GM18498 (cell line): ENCODE data around the gene BOD1L1.
"Not testable (repeated sequence)": the region's sequence is repeated elsewhere in the genome, so short reads cannot be mapped to it uniquely, and the experiment has no call there.

Experiments used
- ATAC-seq: cut with Tn5 transposase; IDR thresholded peaks from one replicate; pipeline ENCODE4 v1.9.1; 2021; ENCODE audit warnings: mild to moderate bottlenecking, moderate library complexity; ENCODE audit not compliant: unreplicated experiment

The BOD1L1 gene

GRCh38 chr4:13560111-13560510 lies 67.4 kb downstream of the BOD1L1 start:
- not testable (repeated sequence) for ATAC-seq

DNA sequence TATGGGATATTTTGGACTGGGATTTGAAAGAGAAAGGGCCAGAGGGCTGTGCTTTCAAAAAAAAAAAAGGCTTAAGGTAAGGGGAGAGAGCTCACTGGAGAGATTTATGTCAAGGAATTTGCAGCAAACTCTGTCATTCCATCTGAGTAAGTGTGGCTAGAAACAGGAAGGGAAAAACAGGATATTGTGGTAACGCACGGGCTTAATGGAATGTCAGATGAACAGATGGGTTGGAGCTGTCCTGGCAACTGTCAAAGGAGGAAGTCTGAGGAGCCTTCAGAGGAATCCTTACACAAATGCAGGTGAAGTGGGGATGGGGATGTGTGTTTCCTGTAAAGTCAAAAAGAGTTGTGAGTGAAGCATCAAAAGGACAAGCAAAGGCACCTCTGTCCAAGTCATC lies 68.1 kb downstream of the BOD1L1 start:
- no peak for ATAC-seq

GRCh38 chr4:13558881-13559280 lies 68.6 kb downstream of the BOD1L1 start:
- no peak for ATAC-seq

- no peak for ATAC-seq
These were observed 72.2 kb downstream of the BOD1L1 start for GRCh38 chr4:13555325-13555724.

- no peak for ATAC-seq
These were observed 74.4 kb downstream of the BOD1L1 start for GRCh38 chr4:13553081-13553480.

GRCh38 chr4:13548984-13549546 lies 78.5 kb downstream of the BOD1L1 start:
- peak; percentile 77 for ATAC-seq

- no peak for ATAC-seq
These were observed 79.2 kb downstream of the BOD1L1 start for GRCh38 chr4:13548059-13548983.

DNA sequence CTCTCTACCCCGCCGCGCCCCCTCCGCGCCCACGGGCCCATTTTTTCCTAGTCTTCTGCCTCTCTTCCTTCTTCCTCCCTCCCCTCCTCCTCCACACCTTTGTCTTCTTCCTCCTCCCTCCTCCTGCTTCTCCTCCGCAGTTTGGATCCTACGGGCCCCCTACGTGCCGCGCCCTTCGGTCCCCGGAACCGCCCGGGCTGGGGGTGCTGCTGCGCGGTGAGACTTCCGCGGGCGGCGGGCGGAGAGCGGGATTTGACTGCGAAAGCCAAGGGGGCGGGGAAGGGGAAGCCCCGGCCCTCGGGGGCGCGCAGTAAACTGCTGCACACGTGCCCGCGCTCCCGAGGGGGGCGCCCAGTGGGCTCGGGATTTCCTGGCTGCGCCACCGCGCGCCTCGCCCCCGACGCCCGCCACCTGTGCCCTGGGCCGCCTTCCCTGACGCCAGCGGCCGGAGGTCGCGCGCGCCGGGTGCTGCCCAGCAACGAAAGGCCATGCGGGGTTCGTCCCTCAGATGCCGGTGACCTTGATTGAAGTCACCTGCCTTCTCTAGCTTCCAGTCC lies 80.0 kb downstream of the BOD1L1 start:
- ATAC-seq = no peak

- ATAC-seq = no peak
These were observed 80.5 kb downstream of the BOD1L1 start for GRCh38 chr4:13546941-13547484.

DNA sequence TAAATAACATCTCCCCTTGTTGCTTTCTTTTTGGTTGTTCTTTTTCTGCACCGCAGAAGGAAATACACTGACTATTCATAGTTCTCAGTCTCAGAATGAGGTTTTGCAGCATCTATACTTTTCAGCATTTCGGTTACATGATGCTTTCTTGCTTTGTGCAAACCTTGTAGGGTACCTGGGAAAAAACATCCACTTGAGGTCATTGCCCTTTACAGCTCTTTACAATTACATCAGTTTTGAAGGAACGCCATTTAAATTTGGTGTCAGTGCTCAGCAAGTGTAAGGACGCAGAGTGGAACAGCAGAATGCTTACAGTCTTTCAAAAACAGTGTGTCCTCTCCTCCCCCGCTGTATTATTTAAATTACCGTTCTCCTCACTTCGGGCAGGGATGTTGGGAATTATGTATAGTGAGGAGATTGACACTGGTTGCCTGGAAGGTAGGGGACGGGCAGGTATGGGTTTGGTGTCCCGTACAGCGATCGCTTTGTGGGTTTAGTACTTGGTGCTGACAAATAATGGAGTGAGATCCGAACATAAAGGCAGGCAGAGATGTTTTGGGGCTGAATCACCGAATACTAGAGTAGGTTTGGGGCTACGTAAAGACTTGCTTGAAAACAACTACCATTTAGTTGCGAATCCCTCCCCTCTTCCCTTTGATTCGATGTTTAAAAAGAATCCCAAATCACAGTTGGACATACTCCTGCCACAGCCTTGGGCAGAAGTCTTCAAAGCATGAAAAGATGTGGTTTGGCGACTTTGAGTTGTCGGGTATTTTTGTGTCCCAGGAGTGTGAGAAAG lies 81.2 kb downstream of the BOD1L1 start:
- no peak for ATAC-seq

DNA sequence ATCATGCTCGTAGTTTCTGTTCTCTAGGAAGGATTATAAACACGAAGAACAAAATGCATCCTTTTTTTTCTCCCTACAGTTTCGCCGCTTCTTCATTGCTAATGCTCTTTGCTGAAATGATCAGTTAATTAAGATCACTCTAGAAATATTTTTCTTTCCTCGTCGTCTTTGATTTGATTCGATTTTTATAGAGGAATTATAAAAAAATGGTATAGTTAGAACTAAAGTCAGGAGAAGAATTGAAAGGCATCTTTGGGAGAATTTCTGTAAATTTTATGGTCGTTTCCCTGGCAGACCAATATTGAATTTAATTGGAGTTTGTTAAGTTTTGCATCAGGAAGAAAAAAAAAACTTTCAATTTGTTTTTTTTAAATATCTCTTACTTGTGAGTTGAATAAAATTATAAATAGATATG lies 82.1 kb downstream of the BOD1L1 start:
- ATAC-seq = no peak

DNA sequence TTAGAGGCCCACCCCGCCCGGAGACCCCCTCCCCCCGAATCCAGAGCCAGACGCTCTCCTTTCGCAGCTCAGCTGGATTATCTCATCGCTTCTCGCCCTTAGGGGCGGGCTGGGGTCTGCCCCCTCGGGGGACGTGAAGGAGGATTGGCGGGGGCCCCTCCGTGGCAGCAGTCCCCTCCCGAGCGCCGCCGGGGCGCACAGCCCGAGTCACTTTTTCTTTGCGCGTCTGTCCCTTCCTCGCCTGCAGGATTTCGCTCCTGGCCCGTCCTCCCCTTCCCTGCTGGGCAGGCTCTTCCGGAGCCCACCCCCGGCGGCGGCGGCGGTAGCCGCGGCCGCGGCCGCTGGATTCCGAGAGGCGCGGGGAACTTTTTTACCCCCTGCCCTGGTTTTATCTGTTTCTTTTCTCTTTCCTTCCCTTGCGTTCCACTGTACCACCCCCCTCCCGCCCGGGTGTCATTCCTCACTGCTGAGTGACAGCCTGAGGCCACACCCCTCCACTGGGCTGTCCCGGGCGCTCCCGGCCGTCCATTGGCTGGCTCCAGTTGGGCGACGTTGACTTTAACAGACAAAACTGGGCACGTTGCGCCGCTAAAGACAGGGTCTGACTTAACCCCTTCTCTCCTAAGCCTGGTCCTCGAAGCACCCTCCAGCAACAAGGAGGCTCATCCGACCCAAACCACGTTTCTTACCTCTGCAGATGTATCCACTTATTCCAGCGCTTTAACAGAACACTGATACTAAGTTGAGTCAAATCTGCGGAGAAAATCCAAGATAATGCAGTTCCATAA lies 82.7 kb downstream of the BOD1L1 start:
- peak; percentile 54 for ATAC-seq

DNA sequence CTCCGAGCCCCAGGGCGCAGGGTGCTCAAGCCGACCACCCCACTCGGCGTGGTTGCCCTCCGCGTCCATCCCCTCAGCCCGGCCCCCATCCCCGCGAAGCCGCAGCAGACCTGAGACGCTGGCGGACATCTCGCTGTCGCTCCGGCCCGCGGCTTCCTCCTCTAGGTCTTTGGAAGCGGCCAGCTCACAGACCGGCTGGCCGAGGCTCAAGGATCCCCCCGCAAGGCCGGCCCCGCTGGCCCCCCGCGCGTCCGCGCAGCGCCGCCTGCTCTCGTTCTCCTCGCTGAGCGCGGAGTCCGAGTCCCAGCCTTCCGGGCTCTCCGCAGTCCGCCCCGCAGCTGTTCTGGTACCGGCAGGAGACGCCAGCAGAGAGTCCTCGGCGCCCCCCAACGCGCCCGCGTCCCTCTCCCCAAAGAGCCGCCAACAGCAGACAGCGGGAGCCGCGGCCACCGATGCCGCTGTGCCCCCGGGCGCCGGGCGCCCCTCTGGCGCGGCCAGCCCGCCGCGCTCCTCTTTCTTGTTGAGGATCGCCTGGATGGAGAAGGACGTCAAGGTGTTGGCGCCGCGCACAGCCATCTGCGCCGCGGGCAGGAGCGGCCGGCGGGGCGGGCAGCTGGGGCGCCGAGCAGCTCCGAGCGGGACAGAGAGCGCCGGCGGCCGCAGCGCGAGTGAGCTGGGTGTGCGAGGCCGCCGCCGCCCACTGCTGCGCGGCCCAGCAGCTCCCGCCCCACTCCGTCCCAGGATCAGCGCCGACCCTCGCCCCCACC lies 83.5 kb downstream of the BOD1L1 start, which contains the start of gene NKX3-2:
NKX3-2 (minus strand) TSS at position 670 of the 767 bp plus-strand sequence; CDS start at position 576, 94 bp downstream.
- no peak for ATAC-seq

GRCh38 chr4:13543032-13543838 lies 84.3 kb downstream of the BOD1L1 start:
- no peak for ATAC-seq

DNA sequence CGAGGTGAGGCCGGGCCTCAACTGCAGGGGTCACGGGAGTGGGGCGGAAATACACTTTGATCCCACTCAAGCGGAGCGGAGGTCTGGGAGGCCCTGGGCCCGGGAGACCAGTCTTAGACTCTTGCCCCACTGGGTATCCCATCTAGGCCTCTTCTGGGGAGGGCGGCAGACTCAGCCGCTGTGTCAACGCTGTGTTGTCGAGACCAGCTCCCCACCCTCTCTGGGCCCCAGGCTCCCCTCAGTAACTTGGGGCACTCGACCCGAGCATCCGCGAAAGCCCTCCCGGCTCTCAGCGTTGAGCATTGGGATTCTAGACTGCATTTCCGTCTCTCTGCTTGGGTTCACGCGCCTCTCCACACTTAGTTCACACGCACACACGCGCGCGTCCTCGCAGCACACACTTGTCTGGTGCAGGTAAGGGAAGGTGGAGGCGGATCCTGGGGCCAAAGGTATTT lies 84.9 kb downstream of the BOD1L1 start:
- no peak for ATAC-seq

DNA sequence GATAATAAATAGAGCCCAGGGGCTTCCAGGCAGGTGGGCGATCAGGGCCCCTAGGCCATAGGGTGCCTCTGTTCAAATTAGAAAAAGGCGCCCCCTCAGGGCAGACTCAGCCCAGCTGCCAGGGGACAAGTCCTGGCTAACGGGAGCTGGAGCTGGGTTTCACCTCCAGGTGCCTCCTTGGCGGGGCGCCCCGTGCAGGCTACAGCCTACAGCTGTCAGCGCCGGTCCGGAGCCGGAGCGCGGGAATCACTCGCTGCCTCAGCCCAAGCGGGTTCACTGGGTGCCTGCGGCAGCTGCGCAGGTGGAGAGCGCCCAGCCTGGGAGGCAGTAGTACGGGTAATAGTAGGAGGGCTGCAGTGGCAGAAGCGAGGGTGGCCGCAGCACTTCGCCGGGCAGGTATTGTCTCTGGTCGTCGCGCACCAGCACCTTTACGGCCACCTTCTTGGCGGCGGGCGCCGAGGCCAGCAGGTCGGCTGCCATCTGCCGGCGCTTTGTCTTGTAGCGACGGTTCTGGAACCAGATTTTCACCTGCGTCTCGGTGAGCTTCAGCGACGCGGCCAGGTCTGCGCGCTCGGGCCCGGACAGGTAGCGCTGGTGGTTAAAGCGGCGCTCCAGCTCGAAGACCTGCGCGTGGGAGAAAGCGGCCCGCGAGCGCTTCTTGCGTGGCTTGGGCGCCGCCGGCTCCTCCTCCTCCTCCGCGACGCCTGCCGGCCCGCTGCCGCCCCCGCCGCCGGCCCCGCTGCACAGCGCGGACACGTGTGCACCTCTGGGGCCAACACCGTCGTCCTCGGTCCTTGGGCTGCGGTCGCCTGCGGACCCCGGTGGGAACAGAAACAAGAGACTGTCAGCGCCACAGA lies 85.6 kb downstream of the BOD1L1 start:
- no peak for ATAC-seq

- ATAC-seq = no peak
These were observed 86.3 kb downstream of the BOD1L1 start for GRCh38 chr4:13541176-13541604.
